ENCODE results near the gene TBX15.

DNA sequence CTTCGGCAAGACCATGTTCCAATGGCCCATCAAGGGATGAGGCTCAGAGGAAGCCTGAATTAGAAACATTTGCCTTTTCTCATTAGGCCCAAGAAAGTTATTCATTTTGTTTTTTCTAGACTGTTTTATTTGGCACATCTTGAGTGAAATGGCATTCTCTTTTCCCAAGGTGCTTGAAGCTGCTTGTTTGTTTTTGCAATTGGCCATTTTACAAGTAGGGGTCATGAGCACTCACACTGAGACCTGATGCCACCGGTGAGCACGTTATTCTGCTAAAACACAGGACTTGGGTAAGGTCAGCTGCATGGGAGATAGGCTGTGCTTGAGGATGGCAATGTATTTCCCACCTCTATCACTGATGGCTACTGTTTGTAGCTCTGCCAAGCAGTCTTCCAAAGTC is 128.1 kb downstream of the TBX15 start:
- TF ChIP-seq, protein P1, sequence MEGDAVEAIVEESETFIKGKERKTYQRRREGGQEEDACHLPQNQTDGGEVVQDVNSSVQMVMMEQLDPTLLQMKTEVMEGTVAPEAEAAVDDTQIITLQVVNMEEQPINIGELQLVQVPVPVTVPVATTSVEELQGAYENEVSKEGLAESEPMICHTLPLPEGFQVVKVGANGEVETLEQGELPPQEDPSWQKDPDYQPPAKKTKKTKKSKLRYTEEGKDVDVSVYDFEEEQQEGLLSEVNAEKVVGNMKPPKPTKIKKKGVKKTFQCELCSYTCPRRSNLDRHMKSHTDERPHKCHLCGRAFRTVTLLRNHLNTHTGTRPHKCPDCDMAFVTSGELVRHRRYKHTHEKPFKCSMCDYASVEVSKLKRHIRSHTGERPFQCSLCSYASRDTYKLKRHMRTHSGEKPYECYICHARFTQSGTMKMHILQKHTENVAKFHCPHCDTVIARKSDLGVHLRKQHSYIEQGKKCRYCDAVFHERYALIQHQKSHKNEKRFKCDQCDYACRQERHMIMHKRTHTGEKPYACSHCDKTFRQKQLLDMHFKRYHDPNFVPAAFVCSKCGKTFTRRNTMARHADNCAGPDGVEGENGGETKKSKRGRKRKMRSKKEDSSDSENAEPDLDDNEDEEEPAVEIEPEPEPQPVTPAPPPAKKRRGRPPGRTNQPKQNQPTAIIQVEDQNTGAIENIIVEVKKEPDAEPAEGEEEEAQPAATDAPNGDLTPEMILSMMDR (optimal IDR thresholded peaks at IDR 0.05 in 1 of 3, IDR thresholded peaks at IDR 0.05 in 1 of 3, conservative IDR thresholded peaks at IDR 0.05 in 1 of 3; ENCODE audit: extremely low read depth in 1 of 3, insufficient read depth in 2 of 3, low read length in 3 of 3) = no peak
- TF ChIP-seq EZH2 (IDR thresholded peaks at IDR 0.05; ENCODE audit: low read length) = no peak
